ENCODE measurements around the gene OTOG.

The OTOG gene

DNA sequence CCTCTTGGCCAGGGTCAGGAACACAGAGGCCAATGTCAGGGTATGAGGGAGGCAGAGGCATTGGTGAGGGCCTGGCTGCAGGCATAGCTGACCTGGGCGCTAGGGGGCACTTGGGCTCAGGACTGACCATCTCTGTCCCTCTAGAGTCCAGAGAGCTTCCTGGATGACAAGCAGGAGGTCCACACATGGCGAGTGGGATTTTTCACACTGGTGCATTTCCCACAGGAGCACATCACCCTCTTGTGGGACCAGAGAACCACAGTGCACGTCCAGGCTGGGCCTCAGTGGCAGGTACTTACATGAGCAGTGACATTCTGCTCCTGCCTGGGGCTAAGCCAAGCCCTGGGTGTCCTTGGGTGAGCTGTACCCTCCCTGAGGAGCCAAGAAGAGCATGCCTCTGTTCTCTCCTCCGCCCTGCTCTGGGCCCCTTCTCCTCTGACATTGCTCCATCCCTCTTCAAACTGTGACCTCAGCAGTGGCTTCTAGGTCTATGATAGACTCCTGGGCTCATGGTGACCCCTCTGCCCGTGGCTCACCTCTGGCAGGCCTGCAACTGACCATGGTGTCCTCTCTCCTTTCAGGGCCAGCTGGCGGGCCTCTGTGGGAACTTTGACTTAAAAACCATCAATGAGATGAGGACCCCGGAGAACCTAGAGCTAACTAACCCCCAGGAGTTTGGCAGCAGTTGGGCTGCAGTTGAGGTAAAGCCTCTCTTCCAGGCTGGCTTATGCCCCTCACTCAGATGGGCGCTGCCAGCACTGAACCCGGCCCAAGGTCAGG lies 46.6 kb downstream of the OTOG start:
- Histone ChIP-seq H3K36me3 (ENCODE audit: control insufficient read depth in 1 of 2, insufficient read depth in 2 of 2, low read length in 2 of 2) (no peaks in the 10 kb centered on the region), H3K27ac (ENCODE audit: low read length) (no peak overlapping the region), H3K27me3 (ENCODE audit: low read depth, low read length) (no peaks in the 10 kb centered on the region), H3K4me3 (ENCODE audit: low read depth in 1 of 2, low read length in 2 of 2) (no peak overlapping the region), H3K4me1 (ENCODE audit: control insufficient read depth in 1 of 2, insufficient read depth in 2 of 2, low read length in 2 of 2) (no peaks in the 10 kb centered on the region), H3K9me3 (ENCODE audit: control insufficient read depth in 1 of 2, low read length in 2 of 2) (no peaks in the 10 kb centered on the region)

DNA sequence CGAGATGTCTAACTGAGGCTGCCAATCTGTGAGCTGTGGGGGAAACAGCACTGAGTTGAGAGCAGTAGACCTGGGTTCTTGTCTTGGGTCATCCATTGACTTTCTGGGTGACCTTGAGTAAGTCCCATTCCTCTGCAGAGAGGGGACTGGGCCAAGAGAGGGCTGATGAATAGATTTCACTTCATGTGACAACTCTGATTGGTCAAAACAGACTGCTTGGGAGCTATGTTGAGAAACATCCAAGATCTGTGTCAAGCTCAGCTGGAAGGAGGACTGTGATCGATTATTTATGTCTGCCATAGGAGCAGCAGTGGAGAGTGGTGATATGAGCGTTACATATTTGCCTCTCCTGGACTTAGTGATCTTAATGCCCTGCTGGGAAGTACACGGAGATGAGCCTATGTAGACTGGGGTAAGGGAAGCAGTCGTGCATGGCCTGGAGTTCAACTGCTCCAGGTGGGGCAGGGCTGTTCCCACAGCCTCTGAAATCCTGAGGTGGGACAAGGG lies 47.7 kb downstream of the OTOG start:
- H3K4me1 ChIP-seq (ENCODE audit: control insufficient read depth in 1 of 2, insufficient read depth in 2 of 2, low read length in 2 of 2): no peaks in the 10 kb centered on the region
- no peaks in the 10 kb centered on the region for H3K36me3 ChIP-seq (ENCODE audit: control insufficient read depth in 1 of 2, insufficient read depth in 2 of 2, low read length in 2 of 2)
- H3K9me3 ChIP-seq (ENCODE audit: control insufficient read depth in 1 of 2, low read length in 2 of 2): no peaks in the 10 kb centered on the region
- no peak overlapping the region for H3K27ac ChIP-seq (ENCODE audit: low read length)
- peaks cover 4% of the 10 kb centered on the region for H3K27me3 ChIP-seq (ENCODE audit: low read depth, low read length)
- no peak overlapping the region for H3K4me3 ChIP-seq (ENCODE audit: low read depth in 1 of 2, low read length in 2 of 2)

DNA sequence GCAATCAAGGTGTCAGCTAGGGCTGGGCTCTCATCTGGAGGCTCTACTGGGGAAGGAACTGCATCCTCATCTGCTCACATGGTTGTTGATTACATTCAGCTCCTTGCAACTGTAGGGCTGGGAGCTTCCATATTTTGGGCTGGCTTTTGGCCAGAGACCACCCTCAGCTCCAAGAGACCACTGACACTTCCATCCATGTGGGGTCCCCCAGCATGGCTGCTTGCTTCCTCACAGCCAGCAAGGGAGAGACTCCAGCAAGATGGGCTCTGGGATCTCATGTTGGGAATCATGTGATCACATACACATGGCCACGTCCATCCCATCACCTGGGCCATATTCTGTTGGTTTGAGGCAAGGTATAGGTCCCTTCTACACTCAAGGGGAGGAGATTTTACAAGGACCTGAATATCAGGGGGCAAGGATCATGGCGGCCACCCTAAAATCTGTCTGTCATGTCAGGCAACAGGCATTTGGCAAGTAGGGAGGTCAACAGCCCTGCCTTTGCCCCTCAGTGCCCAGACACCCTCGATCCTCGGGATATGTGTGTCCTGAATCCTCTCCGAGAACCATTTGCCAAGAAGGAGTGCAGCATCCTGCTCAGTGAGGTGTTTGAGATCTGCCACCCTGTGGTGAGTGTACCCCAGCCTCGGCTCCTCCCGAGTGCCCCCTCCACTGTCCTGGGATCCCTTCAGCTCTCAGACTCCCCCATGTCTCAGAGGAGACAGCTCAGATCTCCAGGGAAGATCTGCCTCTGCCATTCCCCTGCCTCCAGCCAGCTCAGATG lies 48.7 kb downstream of the OTOG start:
- peaks cover 4% of the 10 kb centered on the region for H3K27me3 ChIP-seq (ENCODE audit: low read depth, low read length)
- no peaks in the 10 kb centered on the region for H3K9me3 ChIP-seq (ENCODE audit: control insufficient read depth in 1 of 2, low read length in 2 of 2)
- H3K4me3 ChIP-seq (ENCODE audit: low read depth in 1 of 2, low read length in 2 of 2): no peak overlapping the region
- H3K27ac ChIP-seq (ENCODE audit: low read length): no peak overlapping the region
- no peaks in the 10 kb centered on the region for H3K36me3 ChIP-seq (ENCODE audit: control insufficient read depth in 1 of 2, insufficient read depth in 2 of 2, low read length in 2 of 2)
- H3K4me1 ChIP-seq (ENCODE audit: control insufficient read depth in 1 of 2, insufficient read depth in 2 of 2, low read length in 2 of 2): no peaks in the 10 kb centered on the region

DNA sequence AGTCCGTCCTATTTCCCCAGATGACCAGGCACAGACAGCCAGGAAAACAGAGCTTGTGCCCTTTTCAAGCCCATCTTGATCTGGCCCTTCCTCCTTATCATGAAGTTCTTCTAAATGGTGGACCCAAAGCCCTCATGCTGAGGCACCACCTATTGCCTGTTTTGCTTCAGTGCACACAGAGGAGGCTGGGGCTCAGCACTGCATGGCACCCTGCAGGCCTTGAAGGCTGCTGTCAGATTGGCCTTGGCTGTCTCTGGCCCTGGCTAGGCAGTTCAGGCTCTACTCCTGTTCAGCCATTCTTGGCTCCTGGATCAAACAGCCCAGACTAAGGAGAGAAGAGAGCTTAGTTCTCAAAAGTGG lies 49.2 kb downstream of the OTOG start:
- no peaks in the 10 kb centered on the region for H3K36me3 ChIP-seq (ENCODE audit: control insufficient read depth in 1 of 2, insufficient read depth in 2 of 2, low read length in 2 of 2)
- no peak overlapping the region for H3K4me3 ChIP-seq (ENCODE audit: low read depth in 1 of 2, low read length in 2 of 2)
- peaks cover 4% of the 10 kb centered on the region for H3K27me3 ChIP-seq (ENCODE audit: low read depth, low read length)
- H3K9me3 ChIP-seq (ENCODE audit: control insufficient read depth in 1 of 2, low read length in 2 of 2): no peaks in the 10 kb centered on the region
- H3K27ac ChIP-seq (ENCODE audit: low read length): no peak overlapping the region
- no peaks in the 10 kb centered on the region for H3K4me1 ChIP-seq (ENCODE audit: control insufficient read depth in 1 of 2, insufficient read depth in 2 of 2, low read length in 2 of 2)

DNA sequence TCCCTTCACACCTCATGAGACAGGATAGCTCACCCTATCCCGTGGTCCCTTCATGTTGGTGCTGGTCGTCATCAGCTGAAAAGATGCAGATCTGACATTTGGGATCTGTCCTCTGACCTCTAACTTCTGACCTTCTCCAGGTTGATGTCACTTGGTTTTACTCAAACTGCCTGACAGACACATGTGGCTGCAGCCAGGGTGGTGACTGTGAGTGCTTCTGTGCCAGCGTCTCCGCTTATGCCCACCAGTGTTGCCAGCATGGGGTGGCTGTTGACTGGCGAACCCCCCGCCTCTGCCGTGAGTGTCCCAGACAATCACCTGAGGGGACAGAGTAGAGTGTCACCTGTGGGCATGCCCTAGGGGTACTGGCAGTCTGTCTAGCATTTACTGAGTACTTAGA lies 49.7 kb downstream of the OTOG start:
- no peaks in the 10 kb centered on the region for H3K4me1 ChIP-seq (ENCODE audit: control insufficient read depth in 1 of 2, insufficient read depth in 2 of 2, low read length in 2 of 2)
- no peaks in the 10 kb centered on the region for H3K36me3 ChIP-seq (ENCODE audit: control insufficient read depth in 1 of 2, insufficient read depth in 2 of 2, low read length in 2 of 2)
- no peak overlapping the region for H3K4me3 ChIP-seq (ENCODE audit: low read depth in 1 of 2, low read length in 2 of 2)
- H3K27me3 ChIP-seq (ENCODE audit: low read depth, low read length): peaks cover 4% of the 10 kb centered on the region
- H3K27ac ChIP-seq (ENCODE audit: low read length): no peak overlapping the region
- no peaks in the 10 kb centered on the region for H3K9me3 ChIP-seq (ENCODE audit: control insufficient read depth in 1 of 2, low read length in 2 of 2)

DNA sequence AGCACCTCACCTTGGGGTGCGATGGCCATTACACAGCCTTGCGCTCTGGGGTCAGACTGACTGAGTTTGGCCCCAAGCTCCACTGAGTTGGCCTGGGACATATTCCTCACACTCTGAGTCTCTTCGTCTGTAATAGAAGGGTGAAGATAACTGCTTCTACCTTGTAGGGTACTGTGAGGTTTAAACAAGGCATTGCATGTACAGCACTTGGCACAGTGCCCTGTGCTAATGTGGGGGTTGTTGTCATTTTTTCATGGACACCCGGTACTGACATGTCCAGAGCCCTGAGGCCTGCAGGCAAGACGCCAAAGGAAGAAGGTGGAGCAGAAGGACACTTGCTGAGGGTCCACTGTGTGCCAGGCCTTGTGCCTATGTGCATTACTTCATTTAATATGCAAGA lies 50.7 kb downstream of the OTOG start:
- Histone ChIP-seq H3K27ac (ENCODE audit: low read length) (no peak overlapping the region), H3K9me3 (ENCODE audit: control insufficient read depth in 1 of 2, low read length in 2 of 2) (no peaks in the 10 kb centered on the region), H3K4me3 (ENCODE audit: low read depth in 1 of 2, low read length in 2 of 2) (no peak overlapping the region), H3K36me3 (ENCODE audit: control insufficient read depth in 1 of 2, insufficient read depth in 2 of 2, low read length in 2 of 2) (no peaks in the 10 kb centered on the region), H3K4me1 (ENCODE audit: control insufficient read depth in 1 of 2, insufficient read depth in 2 of 2, low read length in 2 of 2) (no peaks in the 10 kb centered on the region), H3K27me3 (ENCODE audit: low read depth, low read length) (peaks cover 4% of the 10 kb centered on the region)

DNA sequence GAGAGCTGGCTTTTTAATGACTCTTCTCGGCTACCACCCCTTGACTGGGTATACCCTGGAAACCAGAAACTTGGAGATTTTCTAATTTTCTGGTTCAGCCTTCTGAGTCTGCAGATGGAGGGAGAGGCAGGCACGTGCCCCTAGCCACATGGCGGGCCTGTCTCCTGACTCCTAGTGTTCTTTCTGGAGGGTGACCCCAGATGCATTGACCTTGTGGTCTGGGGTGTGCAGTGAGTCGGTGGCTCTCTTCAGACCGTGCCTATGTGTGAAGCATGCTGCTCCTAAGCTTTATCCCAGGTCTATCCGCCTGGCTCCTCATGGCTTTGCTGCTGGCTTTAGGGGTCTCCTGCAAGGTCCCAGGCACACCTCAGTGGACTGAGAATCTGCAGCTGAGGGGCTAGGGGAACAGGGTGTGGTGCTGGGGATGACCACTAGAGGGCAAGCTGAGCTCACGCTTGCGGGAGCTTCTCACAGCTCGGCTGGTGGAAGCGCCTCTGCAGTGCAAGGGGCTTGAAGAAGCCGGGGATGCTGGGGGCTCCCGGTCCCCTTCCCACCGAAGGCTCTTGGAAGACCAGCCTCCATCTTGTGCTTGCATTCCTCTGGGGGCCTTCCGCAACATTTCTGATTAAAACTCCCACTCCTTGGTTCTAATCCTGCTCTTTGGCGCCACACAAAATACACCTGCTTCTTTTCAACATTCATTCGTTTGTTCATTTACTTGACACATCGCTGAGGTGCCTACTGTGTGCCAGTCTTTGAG lies 51.8 kb downstream of the OTOG start:
- Histone ChIP-seq H3K27me3 (ENCODE audit: low read depth, low read length) (peaks cover 4% of the 10 kb centered on the region), H3K4me1 (ENCODE audit: control insufficient read depth in 1 of 2, insufficient read depth in 2 of 2, low read length in 2 of 2) (no peaks in the 10 kb centered on the region), H3K27ac (ENCODE audit: low read length) (no peak overlapping the region), H3K36me3 (ENCODE audit: control insufficient read depth in 1 of 2, insufficient read depth in 2 of 2, low read length in 2 of 2) (no peaks in the 10 kb centered on the region), H3K9me3 (ENCODE audit: control insufficient read depth in 1 of 2, low read length in 2 of 2) (no peaks in the 10 kb centered on the region), H3K4me3 (ENCODE audit: low read depth in 1 of 2, low read length in 2 of 2) (no peak overlapping the region)

DNA sequence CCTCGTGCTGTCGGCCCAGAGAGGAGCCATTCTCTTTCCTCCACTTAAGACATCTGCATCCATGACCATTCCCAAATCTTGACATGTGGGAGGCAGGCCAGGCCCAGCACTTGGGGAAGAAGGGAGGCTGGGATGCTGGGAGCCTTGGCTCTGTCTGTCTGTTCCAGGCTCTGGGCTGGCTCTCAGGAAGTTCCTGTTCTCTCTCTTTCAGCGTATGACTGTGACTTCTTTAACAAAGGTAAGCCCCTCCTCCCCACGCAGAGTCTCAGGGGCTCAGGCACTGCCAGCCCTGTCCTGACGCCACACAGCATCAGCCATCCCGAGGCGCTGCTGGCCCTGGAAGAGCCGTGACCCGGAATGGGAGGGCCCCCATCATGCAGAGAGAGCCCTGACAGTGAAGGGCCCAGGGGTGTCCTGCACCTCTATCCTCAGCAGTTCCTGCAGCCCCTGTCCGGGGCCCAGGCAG lies 52.4 kb downstream of the OTOG start:
- H3K36me3 ChIP-seq (ENCODE audit: control insufficient read depth in 1 of 2, insufficient read depth in 2 of 2, low read length in 2 of 2): no peaks in the 10 kb centered on the region
- H3K4me3 ChIP-seq (ENCODE audit: low read depth in 1 of 2, low read length in 2 of 2): no peak overlapping the region
- no peaks in the 10 kb centered on the region for H3K9me3 ChIP-seq (ENCODE audit: control insufficient read depth in 1 of 2, low read length in 2 of 2)
- H3K27ac ChIP-seq (ENCODE audit: low read length): no peak overlapping the region
- peaks cover 4% of the 10 kb centered on the region for H3K27me3 ChIP-seq (ENCODE audit: low read depth, low read length)
- H3K4me1 ChIP-seq (ENCODE audit: control insufficient read depth in 1 of 2, insufficient read depth in 2 of 2, low read length in 2 of 2): no peaks in the 10 kb centered on the region

DNA sequence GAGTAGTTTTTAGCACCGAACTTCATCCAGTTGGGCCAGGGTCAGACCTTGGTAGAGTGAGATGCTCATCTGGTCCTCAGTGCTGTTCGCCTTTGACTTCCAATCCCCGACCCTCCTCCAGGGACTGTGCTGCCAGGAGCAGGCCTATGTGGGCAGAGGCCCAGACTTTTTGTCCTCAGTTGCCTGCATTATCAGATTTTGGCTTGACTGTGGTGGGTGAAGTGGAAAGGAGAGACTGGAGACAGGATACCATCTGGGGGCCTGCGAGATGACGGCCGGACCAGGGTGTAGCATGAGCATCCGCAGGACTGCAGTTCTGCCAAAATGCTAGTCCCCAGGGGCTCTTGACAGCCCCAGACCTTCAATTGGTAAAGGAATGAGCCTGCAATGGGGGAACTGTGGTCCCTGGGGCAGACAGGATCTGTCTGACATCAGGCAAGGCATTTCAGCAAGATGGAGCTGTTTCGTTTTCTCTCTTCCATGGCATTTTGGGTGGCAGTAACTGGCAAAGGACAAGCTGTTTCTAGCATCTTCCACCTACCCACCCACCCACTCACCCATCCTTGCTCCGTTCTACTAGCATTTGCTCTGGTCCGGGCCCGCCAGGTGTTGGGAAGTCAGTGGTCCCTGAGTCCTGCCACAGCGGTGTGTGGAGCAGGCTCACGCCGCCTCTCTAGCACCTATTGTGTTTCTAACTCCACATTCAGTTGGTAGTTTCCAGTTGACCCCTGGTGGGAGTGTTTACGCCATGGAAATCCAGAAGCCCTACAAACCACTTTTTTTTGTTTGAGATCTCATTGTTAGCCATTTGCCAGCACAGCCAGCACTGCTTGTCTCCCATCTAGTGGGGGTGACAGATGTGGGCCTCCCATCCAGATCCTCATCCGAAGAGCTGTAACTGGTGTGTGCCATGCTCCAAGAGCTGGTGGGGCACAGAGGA lies 53.5 kb downstream of the OTOG start:
- no peak overlapping the region for H3K27ac ChIP-seq (ENCODE audit: low read length)
- H3K27me3 ChIP-seq (ENCODE audit: low read depth, low read length): peaks cover 4% of the 10 kb centered on the region
- no peaks in the 10 kb centered on the region for H3K4me1 ChIP-seq (ENCODE audit: control insufficient read depth in 1 of 2, insufficient read depth in 2 of 2, low read length in 2 of 2)
- H3K4me3 ChIP-seq (ENCODE audit: low read depth in 1 of 2, low read length in 2 of 2): no peak overlapping the region
- H3K9me3 ChIP-seq (ENCODE audit: control insufficient read depth in 1 of 2, low read length in 2 of 2): no peaks in the 10 kb centered on the region
- no peaks in the 10 kb centered on the region for H3K36me3 ChIP-seq (ENCODE audit: control insufficient read depth in 1 of 2, insufficient read depth in 2 of 2, low read length in 2 of 2)

DNA sequence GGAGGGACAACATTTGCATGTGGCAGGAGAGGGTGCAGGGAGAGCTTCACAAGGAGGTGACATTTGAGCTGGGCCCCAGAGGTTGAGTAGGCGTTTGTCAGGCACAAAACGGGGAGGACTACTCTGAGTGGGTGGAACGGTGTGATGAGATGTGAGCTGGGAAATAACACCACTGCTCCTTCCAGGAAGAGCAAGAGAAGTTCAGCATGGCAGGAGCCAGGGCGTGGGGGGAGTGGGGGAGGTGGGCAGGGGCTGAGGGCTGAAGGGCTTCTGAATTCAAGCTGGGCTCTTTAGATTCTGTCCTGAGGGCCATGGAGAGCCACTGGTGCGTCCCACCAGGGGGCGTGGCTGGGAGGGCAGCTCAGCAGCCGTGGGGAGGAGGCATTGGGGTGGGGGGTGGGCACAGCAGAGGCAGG lies 54.2 kb downstream of the OTOG start:
- Histone ChIP-seq H3K27me3 (ENCODE audit: low read depth, low read length) (peaks cover 4% of the 10 kb centered on the region), H3K36me3 (ENCODE audit: control insufficient read depth in 1 of 2, insufficient read depth in 2 of 2, low read length in 2 of 2) (no peaks in the 10 kb centered on the region), H3K27ac (ENCODE audit: low read length) (no peak overlapping the region), H3K9me3 (ENCODE audit: control insufficient read depth in 1 of 2, low read length in 2 of 2) (no peaks in the 10 kb centered on the region), H3K4me3 (ENCODE audit: low read depth in 1 of 2, low read length in 2 of 2) (no peak overlapping the region), H3K4me1 (ENCODE audit: control insufficient read depth in 1 of 2, insufficient read depth in 2 of 2, low read length in 2 of 2) (no peaks in the 10 kb centered on the region)

Data from muscle layer of duodenum (tissue), 2 donors.